Gastrocnemius medialis (tissue), 4 donors: ENCODE results near the gene REXO1.
A peak's percentile ranks its signal among the peaks of the same experiment; 100 is the strongest.

ENCODE experiments used
- POLR2A ChIP-seq, 2 donors: fragments of 450-650 bp; IDR thresholded peaks; one replicate each; pipeline ENCODE4 v1.6.1; 2017; ENCODE audit warnings: antibody characterized with exemption in 2 of 2, mild to moderate bottlenecking in 2 of 2, moderate library complexity in 2 of 2
- TF ChIP-seq, protein P1 (sequence below), 5 experiments: fragments of 450-650 bp in 3 of 5; fragments of 200-600 bp in 2 of 5; sonication (generic) in 2 of 5; IDR thresholded peaks in 4 of 5; conservative IDR thresholded peaks in 1 of 5; 1 replicate in 4 of 5; 2 replicates in 1 of 5; pipeline ENCODE4 v1.5.1; 2016 to 2019; ENCODE audit warnings: antibody characterized with exemption in 5 of 5, mild to moderate bottlenecking in 3 of 5, moderate library complexity in 3 of 5

DNA sequence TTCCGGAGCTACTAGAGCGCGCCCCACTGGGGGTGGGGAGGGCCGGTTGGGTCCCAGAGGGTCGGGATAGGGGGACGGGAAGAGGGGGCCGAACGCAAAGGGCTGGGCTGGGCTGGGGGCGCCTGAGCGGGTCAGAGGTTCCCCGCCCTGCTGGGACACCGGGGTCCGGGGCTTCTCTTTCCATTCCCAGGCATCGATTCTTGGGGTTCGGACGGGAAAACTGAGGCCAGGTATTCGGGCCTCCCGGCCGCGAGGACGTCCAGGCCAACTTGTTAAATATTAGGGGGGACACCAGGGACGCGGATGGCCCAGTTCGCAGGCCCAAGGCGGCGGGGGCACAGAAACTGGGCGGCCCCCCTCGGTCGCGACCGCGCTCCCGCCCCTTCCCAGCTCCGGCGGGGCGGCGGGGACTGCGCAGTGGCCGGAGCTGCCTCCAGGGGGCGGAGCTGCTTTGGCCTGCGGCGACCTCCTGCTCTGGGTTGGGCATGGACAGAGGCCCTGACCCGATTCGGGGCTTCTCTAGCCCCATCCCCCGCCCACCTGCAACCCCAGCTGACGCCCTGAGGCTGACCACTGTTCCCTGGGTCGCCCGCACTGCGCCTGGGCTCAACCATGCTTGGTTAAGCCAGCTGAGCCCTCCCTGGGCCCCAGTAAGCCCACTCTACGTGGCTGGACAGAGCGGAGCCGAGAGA, 16.3 kb upstream of the REXO1 start:
- TF ChIP-seq, protein P1, sequence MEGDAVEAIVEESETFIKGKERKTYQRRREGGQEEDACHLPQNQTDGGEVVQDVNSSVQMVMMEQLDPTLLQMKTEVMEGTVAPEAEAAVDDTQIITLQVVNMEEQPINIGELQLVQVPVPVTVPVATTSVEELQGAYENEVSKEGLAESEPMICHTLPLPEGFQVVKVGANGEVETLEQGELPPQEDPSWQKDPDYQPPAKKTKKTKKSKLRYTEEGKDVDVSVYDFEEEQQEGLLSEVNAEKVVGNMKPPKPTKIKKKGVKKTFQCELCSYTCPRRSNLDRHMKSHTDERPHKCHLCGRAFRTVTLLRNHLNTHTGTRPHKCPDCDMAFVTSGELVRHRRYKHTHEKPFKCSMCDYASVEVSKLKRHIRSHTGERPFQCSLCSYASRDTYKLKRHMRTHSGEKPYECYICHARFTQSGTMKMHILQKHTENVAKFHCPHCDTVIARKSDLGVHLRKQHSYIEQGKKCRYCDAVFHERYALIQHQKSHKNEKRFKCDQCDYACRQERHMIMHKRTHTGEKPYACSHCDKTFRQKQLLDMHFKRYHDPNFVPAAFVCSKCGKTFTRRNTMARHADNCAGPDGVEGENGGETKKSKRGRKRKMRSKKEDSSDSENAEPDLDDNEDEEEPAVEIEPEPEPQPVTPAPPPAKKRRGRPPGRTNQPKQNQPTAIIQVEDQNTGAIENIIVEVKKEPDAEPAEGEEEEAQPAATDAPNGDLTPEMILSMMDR (IDR thresholded peaks at IDR 0.05 in 4 of 5, conservative IDR thresholded peaks at IDR 0.05 in 1 of 5): peak; percentile 39 to 89 (median 78)
- TF ChIP-seq POLR2A (IDR thresholded peaks at IDR 0.05): peak in 1 of 2 donors; percentile 14
